H1 (cell line): ENCODE data around the gene CFP. TPM values are rescaled to one million over a fixed set of nuclear protein-coding genes. Genes with fewer than 3 reads are reported as not detected.

ENCODE experiments used
- CTCF ChIA-PET: fragments of 300-600 bp; sonication (Branson Sonifier 250); formaldehyde crosslinking; loops from one replicate; lab custom pipeline; 2021; ENCODE audit not compliant: partially characterized antibody; lab: Charles Lee
- POLR2A ChIA-PET: fragments of 300-600 bp; sonication (Branson Sonifier 250); formaldehyde crosslinking; loops from one replicate; lab custom pipeline; 2021; ENCODE audit warnings: inconsistent platforms; ENCODE audit not compliant: partially characterized antibody; lab: Charles Lee
- DNase-seq, 2 experiments: peaks; one replicate each; pipeline versions ENCODE4 v3.0.0 to v3.0.0-alpha.2; 2010 to 2022; ENCODE audit warnings: low spot score in 2 of 2, low read depth in 1 of 2, mixed read lengths in 1 of 2
- FAIRE-seq: peaks from 2 replicates; lab custom pipeline; 2011; peaks lifted over from hg19 to GRCh38; lab: Jason Lieb, UNC
- H2AFZ ChIP-seq: 2 replicates; pipeline ENCODE4 v1.8.1; 2012; ENCODE audit warnings: low read length, inconsistent platforms
- H2AK5ac ChIP-seq: 2 replicates; pipeline ENCODE4 v1.6.1; 2013; ENCODE audit warnings: low read depth, low read length
- H2BK120ac ChIP-seq: replicated peaks from 2 replicates; pipeline ENCODE3; 2013; ENCODE audit warnings: low read depth, low read length, inconsistent platforms
- H2BK12ac ChIP-seq: 2 replicates; pipeline ENCODE4 v1.6.1; 2013; ENCODE audit warnings: low read depth, low read length
- H2BK15ac ChIP-seq: 2 replicates; pipeline ENCODE4 v1.6.1; 2013; ENCODE audit warnings: low read length
- H2BK20ac ChIP-seq: 2 replicates; pipeline ENCODE4 v1.6.1; 2013; ENCODE audit warnings: low read length
- H2BK5ac ChIP-seq: 2 replicates; pipeline ENCODE4 v1.6.1; 2013; ENCODE audit warnings: low read depth, low read length
- H3K14ac ChIP-seq: 2 replicates; pipeline ENCODE4 v1.6.1; 2013; ENCODE audit warnings: inconsistent platforms; ENCODE audit not compliant: insufficient read length
- H3K18ac ChIP-seq: 2 replicates; pipeline ENCODE4 v1.6.1; 2013; ENCODE audit warnings: low read length; ENCODE audit errors: extremely low read depth
- H3K23ac ChIP-seq: 2 replicates; pipeline ENCODE4 v1.6.1; 2013; ENCODE audit warnings: inconsistent platforms; ENCODE audit not compliant: insufficient read length
- H3K23me2 ChIP-seq: 2 replicates; pipeline ENCODE4 v1.6.1; 2013; ENCODE audit warnings: low read depth, low read length
- H3K27ac ChIP-seq: 2 replicates; pipeline ENCODE4 v1.6.1; 2011; ENCODE audit warnings: low read depth, low read length, inconsistent platforms
- H3K27me3 ChIP-seq, 4 experiments: replicated peaks in 1 of 4; 1 replicate in 1 of 4; 2 replicates in 3 of 4; pipeline versions ENCODE4 v1.6.1 to v1.8.1; 2011 to 2013; ENCODE audit warnings: low read length in 3 of 4, mild to moderate bottlenecking in 3 of 4, inconsistent platforms in 2 of 4, mixed read lengths in 2 of 4, moderate library complexity in 1 of 4; ENCODE audit not compliant: control insufficient read depth in 3 of 4, insufficient read depth in 3 of 4; ENCODE audit errors: extremely low read depth in 1 of 4
- H3K36me3 ChIP-seq, 4 experiments: 2 replicates each; pipeline versions ENCODE4 v1.6.1 to v1.8.1; 2011 to 2013; ENCODE audit warnings: mild to moderate bottlenecking in 4 of 4, low read length in 3 of 4, moderate library complexity in 2 of 4, control low read depth in 1 of 4, inconsistent platforms in 1 of 4; ENCODE audit not compliant: insufficient read depth in 4 of 4, control insufficient read depth in 2 of 4
- H3K4ac ChIP-seq: replicated peaks from 2 replicates; pipeline ENCODE3; 2013; ENCODE audit warnings: low read length, low read depth, mixed read lengths, inconsistent platforms; ENCODE audit not compliant: insufficient read length
- H3K4me1 ChIP-seq, 4 experiments: replicated peaks in 1 of 4; 1 replicate in 1 of 4; 2 replicates in 3 of 4; pipeline versions ENCODE4 v1.6.1 to v1.8.1; 2011 to 2013; ENCODE audit warnings: low read length in 3 of 4, inconsistent platforms in 2 of 4, mixed read lengths in 1 of 4; ENCODE audit not compliant: insufficient read depth in 4 of 4, control insufficient read depth in 3 of 4
- H3K4me2 ChIP-seq, 2 experiments: 2 replicates each; pipeline versions ENCODE4 v1.6.1 to v1.8.1; 2011 to 2013; ENCODE audit warnings: low read depth in 2 of 2, low read length in 2 of 2, control low read depth in 1 of 2, inconsistent platforms in 1 of 2, mild to moderate bottlenecking in 1 of 2; ENCODE audit not compliant: insufficient read depth in 1 of 2
- H3K4me3 ChIP-seq, 4 experiments: fragments of 200-600, 300-600 bp in 1 of 4; sonication (generic), shearing (Covaris generic), sonication (Bioruptor Twin) in 1 of 4; 2 replicates each; pipeline versions ENCODE4 v1.5.1 to v1.8.1; 2011 to 2016; ENCODE audit warnings: low read length in 4 of 4, low read depth in 3 of 4, control low read depth in 2 of 4, inconsistent platforms in 2 of 4, mild to moderate bottlenecking in 2 of 4, mixed read lengths in 1 of 4, moderate library complexity in 1 of 4; ENCODE audit not compliant: insufficient read depth in 2 of 4; ENCODE audit errors: extremely low read depth in 1 of 4
- H3K56ac ChIP-seq: replicated peaks from 2 replicates; pipeline ENCODE3; 2013; ENCODE audit warnings: low read depth, mild to moderate bottlenecking, mixed read lengths, low read length, inconsistent platforms; ENCODE audit not compliant: insufficient read length
- H3K79me1 ChIP-seq: 2 replicates; pipeline ENCODE4 v1.6.1; 2013; ENCODE audit warnings: low read depth, low read length, control low read depth
- H3K79me2 ChIP-seq, 2 experiments: 2 replicates each; pipeline versions ENCODE4 v1.6.1 to v1.8.1; 2012 to 2013; ENCODE audit warnings: low read length in 2 of 2, mild to moderate bottlenecking in 2 of 2, inconsistent platforms in 1 of 2; ENCODE audit not compliant: insufficient read depth in 2 of 2, control insufficient read depth in 1 of 2
- H3K9ac ChIP-seq, 4 experiments: replicated peaks in 1 of 4; 1 replicate in 1 of 4; 2 replicates in 3 of 4; pipeline versions ENCODE4 v1.6.1 to v1.8.1; 2011 to 2013; ENCODE audit warnings: low read depth in 3 of 4, low read length in 3 of 4, control low read depth in 2 of 4, mild to moderate bottlenecking in 2 of 4, moderate library complexity in 2 of 4, inconsistent platforms in 1 of 4; ENCODE audit errors: extremely low read depth in 1 of 4
- H3K9me3 ChIP-seq, 2 experiments: 2 replicates each; pipeline versions ENCODE4 v1.6.1 to v1.8.1; 2012 to 2013; ENCODE audit warnings: mild to moderate bottlenecking in 2 of 2, moderate library complexity in 2 of 2, control low read depth in 1 of 2, inconsistent platforms in 1 of 2, low read depth in 1 of 2, low read length in 1 of 2, mixed read lengths in 1 of 2; ENCODE audit not compliant: insufficient read depth in 2 of 2
- H4K20me1 ChIP-seq, 2 experiments: replicated peaks in 1 of 2; 2 replicates each; pipeline versions ENCODE3 to v1.8.1; 2011 to 2013; ENCODE audit warnings: inconsistent platforms in 2 of 2, low read length in 2 of 2, mild to moderate bottlenecking in 1 of 2; ENCODE audit not compliant: insufficient read depth in 2 of 2, control insufficient read depth in 1 of 2
- H4K5ac ChIP-seq: 2 replicates; pipeline ENCODE4 v1.6.1; 2013; ENCODE audit warnings: low read length, low read depth, mixed read lengths, inconsistent platforms; ENCODE audit not compliant: insufficient read length
- H4K8ac ChIP-seq: 2 replicates; pipeline ENCODE4 v1.8.0; 2013; ENCODE audit warnings: mild to moderate bottlenecking, moderate library complexity, low read length, inconsistent platforms; ENCODE audit not compliant: insufficient read depth; ENCODE audit errors: extremely low read depth
- H4K91ac ChIP-seq: replicated peaks from 2 replicates; pipeline ENCODE3; 2013; ENCODE audit warnings: low read length, mixed read lengths, inconsistent platforms; ENCODE audit not compliant: insufficient read length
- ATF3 ChIP-seq: IDR thresholded peaks from 2 replicates; pipeline ENCODE4 v1.6.1; 2011; ENCODE audit warnings: low read depth, mild to moderate bottlenecking, low read length; ENCODE audit not compliant: insufficient read depth
- E2F6 ChIP-seq: IDR thresholded peaks from 2 replicates; pipeline ENCODE4 v1.6.1; 2012; ENCODE audit warnings: inconsistent platforms
- HDAC6 ChIP-seq: IDR thresholded peaks from one replicate; pipeline ENCODE4 v1.7.1; 2012; ENCODE audit warnings: low read depth, mild to moderate bottlenecking, inconsistent platforms, low read length, moderate library complexity
- PHF8 ChIP-seq: fragments of 200-600 bp; sonication (generic); conservative IDR thresholded peaks from 2 replicates; pipeline ENCODE4 v1.7.1; 2012; ENCODE audit warnings: low read depth, mild to moderate bottlenecking, inconsistent platforms, low read length, moderate library complexity
- POLR2A ChIP-seq, 2 experiments: IDR thresholded peaks; 1 replicate in 1 of 2; 2 replicates in 1 of 2; pipeline ENCODE4 v1.6.1; 2011; ENCODE audit warnings: low read depth in 2 of 2, low read length in 2 of 2, mild to moderate bottlenecking in 2 of 2; ENCODE audit errors: control extremely low read depth in 1 of 2
- SIN3A ChIP-seq, 2 experiments: IDR thresholded peaks in 1 of 2; conservative IDR thresholded peaks in 1 of 2; 2 replicates each; pipeline ENCODE4 v1.6.1; 2011 to 2012; ENCODE audit warnings: low read length in 2 of 2, improper control_type of control experiment in 1 of 2, low read depth in 1 of 2, mild to moderate bottlenecking in 1 of 2
- SP4 ChIP-seq: IDR thresholded peaks from 2 replicates; pipeline ENCODE4 v1.6.1; 2012; ENCODE audit warnings: low read length, inconsistent platforms
- SRF ChIP-seq: IDR thresholded peaks from 2 replicates; pipeline ENCODE4 v1.6.1; 2011; ENCODE audit warnings: mild to moderate bottlenecking, low read depth, low read length, moderate library complexity
- SUZ12 ChIP-seq: fragments of 200-600 bp; sonication (generic); IDR thresholded peaks from 2 replicates; pipeline ENCODE4 v1.6.1; 2012; ENCODE audit warnings: mild to moderate bottlenecking, inconsistent platforms, low read length, moderate library complexity, mixed read lengths
- TBP ChIP-seq: IDR thresholded peaks from 2 replicates; pipeline ENCODE4 v1.6.1; 2011; ENCODE audit warnings: low read depth, low read length, improper control_type of control experiment
- YY1 ChIP-seq: IDR thresholded peaks from 2 replicates; pipeline ENCODE4 v1.6.1; 2011; ENCODE audit warnings: low read depth, mild to moderate bottlenecking, low read length
- WGBS, 2 experiments: shearing (Covaris generic) in 1 of 2; methylation state at CpG; one replicate each; pipeline versions ENCODE4 v1.1.6 to v1.1.7; 2013 to 2015; ENCODE audit warnings: low lambda C conversion rate in 2 of 2, mixed read lengths in 2 of 2, inconsistent platforms in 1 of 2, low coverage in 1 of 2, missing lambda C conversion rate in 1 of 2; ENCODE audit not compliant: insufficient replicate concordance in 2 of 2, insufficient coverage in 1 of 2, insufficient read length in 1 of 2; ENCODE audit errors: extremely low coverage in 1 of 2, missing lambda C conversion rate in 1 of 2; 5-methylcytosine and 5-hydroxymethylcytosine counted together
- polyA plus RNA-seq, 7 experiments: library from polyadenylated mRNA; depleted of rRNA in 3 of 7; stranded (reverse) in 5 of 7; unstranded in 2 of 7; fragments of >200 nt in 5 of 7; fragments of 200-250 nt in 2 of 7; gene quantifications; 1 replicate in 5 of 7; 2 replicates in 1 of 7; 4 replicates in 1 of 7; pipeline versions ENCODE4 v1.2.1 to v1.2.3, GENCODE V29; 2011 to 2013; ENCODE audit warnings: missing spikeins in 2 of 7, mixed read lengths in 2 of 7
- total RNA-seq: library from RNA; stranded (reverse); fragmentation: NEBNext Ultra II Directional; extraction: Animal tissue kit (Norgen Biotek cat#: 25700); gene quantifications from 2 replicates; pipeline ENCODE4 v1.2.1, GENCODE V29; 2021

CFP gene
- total and polyA plus RNA-seq, 2 of the 8 experiments (the other 6 are each of a cell fraction or from before 2014, with no cell fraction given): 0.76 to 2.2 TPM

DNA sequence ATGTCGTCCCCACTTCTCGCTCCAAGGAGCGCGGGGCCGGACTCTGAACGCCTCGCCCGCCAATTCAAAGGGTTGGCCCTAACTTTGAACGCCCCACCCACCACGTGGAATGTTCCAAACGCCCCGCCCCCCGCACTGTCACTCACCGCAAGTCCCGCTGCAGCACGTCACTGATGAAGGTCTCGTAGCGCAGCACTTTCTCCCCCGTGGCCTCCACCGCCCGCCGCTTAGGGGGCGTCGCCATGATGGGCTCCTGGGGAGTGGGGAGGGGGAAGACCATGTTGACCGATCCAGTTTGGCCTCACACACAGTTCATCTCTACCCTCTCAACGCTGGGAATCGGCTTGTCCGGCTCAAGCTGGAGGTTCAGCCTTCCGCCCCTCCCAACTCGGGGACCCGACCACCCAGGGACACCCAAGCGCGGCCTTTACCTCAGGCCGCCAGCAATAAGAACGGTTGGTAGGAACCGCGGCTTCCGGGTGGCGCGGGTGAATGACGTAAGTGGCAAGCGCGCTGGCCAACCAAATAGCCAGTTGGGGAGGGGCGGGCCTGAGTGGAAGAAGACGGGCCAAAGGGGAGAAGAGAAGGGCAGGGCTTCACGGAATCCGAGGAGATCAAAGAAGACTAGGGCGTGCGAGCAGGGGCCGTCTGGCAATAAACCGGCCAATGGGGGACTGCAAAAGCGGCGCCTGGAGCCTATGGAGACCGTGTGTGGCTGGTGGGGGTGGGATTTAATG is 29.1 kb upstream of the CFP start, which contains the start of gene UXT:
UXT (minus strand) TSS at position 497 of the 737 bp plus-strand sequence; CDS start at position 244, 253 bp downstream.
- Histone ChIP-seq H3K27ac (peak within 1 kb of the TSS; percentile 98), H3K36me3 (peaks cover 0 to 16% (median 10%) of the 10 kb centered on the region in 4 experiments; a peak in 5 of 8 replicates), H4K5ac (peak within 1 kb of the TSS; percentile 79), H2AFZ (no peak within 1 kb of the TSS), H3K79me2 (no peaks in the 10 kb centered on the region), H2AK5ac (no peak within 1 kb of the TSS), H3K9me3 (no peaks in the 10 kb centered on the region), H2BK20ac (no peak within 1 kb of the TSS), H3K27me3 (peaks cover 0 to 4% (median 1%) of the 10 kb centered on the region in 4 experiments; a peak in 3 of 7 replicates), H3K14ac (no peak within 1 kb of the TSS), H4K91ac (peak within 1 kb of the TSS; percentile 90), H3K18ac (no peak within 1 kb of the TSS; the same call in 1 of the 2 replicates), H3K23me2 (no peaks in the 10 kb centered on the region), H3K4ac (no peak within 1 kb of the TSS), H3K23ac (no peak within 1 kb of the TSS), H2BK5ac (0 out of 2 replicates have a peak within 1 kb of the TSS, but pooled peaks have one; percentile 83), H2BK120ac (no peak within 1 kb of the TSS), H3K4me1 (no peaks in the 10 kb centered on the region), H3K56ac (no peak within 1 kb of the TSS), H3K9ac (peak within 1 kb of the TSS; percentile 73 to 97 (median 93)), H3K4me2 (peak within 1 kb of the TSS; percentile 55 to 65), H4K20me1 (no peaks in the 10 kb centered on the region), H3K79me1 (no peaks in the 10 kb centered on the region), H2BK12ac (peak within 1 kb of the TSS; percentile 92; the same call in 1 of the 2 replicates), H4K8ac (peak within 1 kb of the TSS; percentile 98; the same call in 1 of the 2 replicates), H3K4me3 (peak within 1 kb of the TSS; percentile 69 to 96 (median 88)), H2BK15ac (no peak within 1 kb of the TSS)
- DNase-seq: peak; percentile 85 to 89
- 2% methylated on average over 28 of the region's 54 CpGs; no CpG with 5 or more reads in 1 of the 2 experiments for WGBS, 2 experiments
- FAIRE-seq: no peak
- POLR2A ChIA-PET: no interaction called here
- CTCF ChIA-PET: no interaction called here
- TF ChIP-seq SP4: no peak; the same call in 1 of the 2 replicates
- TF ChIP-seq TBP: peak; percentile 58
- TF ChIP-seq SUZ12: no peak
- TF ChIP-seq YY1: peak; percentile 68; the same call in 1 of the 2 replicates
- peak; percentile 85 for TF ChIP-seq PHF8
- TF ChIP-seq ATF3: 0 out of 2 replicates have a peak, but pooled peaks have one; percentile 32
- peak; percentile 35 to 85 for TF ChIP-seq POLR2A (IDR thresholded peaks at IDR 0.05; ENCODE audit: control extremely low read depth in 1 of 2, low read depth in 2 of 2, low read length in 2 of 2)
- TF ChIP-seq SRF: peak; percentile 48; the same call in 1 of the 2 replicates
- TF ChIP-seq HDAC6: no peak
- TF ChIP-seq E2F6: peak; percentile 27; the same call in 1 of the 2 replicates
- TF ChIP-seq SIN3A (conservative IDR thresholded peaks at IDR 0.05 in 1 of 2, IDR thresholded peaks at IDR 0.05 in 1 of 2; ENCODE audit: low read depth in 1 of 2, low read length in 2 of 2): peak; percentile 16 to 40; a peak in 2 of 4 replicates
